Cardiac fibroblast (primary cell): Measurements from ENCODE around the gene ORC1.
"Not testable (repeated sequence)": the region's sequence is repeated elsewhere in the genome, so short reads cannot be mapped to it uniquely, and the experiment has no call there.

Source experiments
- DNase-seq, 2 donors: peaks; one replicate each; pipeline versions ENCODE4 v3.0.0 to v3.0.0-alpha.2; 2010; ENCODE audit warnings: low read depth in 2 of 2
- H3K4me3 ChIP-seq, 2 donors: replicated peaks in 1 of 2; 1 replicate in 1 of 2; 2 replicates in 1 of 2; pipeline ENCODE4 v1.5.1; 2011; ENCODE audit warnings: low read depth in 2 of 2, low read length in 2 of 2, mild to moderate bottlenecking in 2 of 2, moderate library complexity in 1 of 2
- TF ChIP-seq, protein P1 (sequence below): IDR thresholded peaks from one replicate; pipeline ENCODE4 v1.5.1; 2011; ENCODE audit warnings: low read depth, mild to moderate bottlenecking, low read length, inconsistent platforms

The ORC1 gene

DNA sequence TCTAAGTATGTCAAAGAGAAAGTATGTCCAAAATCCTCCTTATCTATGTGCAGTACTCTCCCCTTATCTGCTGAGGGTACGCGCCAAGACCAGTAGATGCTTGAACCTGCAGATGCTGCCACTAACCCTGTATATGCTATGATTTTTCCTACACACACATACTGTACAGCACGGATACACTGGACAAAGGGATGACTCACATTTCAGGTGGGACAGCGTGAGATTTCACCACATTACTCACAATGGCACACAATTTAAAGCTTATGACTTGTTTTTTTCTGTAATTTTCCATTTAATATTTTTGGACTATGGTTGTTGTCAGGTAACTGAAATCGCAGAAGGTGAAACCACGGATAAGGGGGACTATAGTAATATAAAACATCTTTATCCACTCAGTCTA lies 4.1 kb downstream of the ORC1 start:
- TF ChIP-seq, protein P1, sequence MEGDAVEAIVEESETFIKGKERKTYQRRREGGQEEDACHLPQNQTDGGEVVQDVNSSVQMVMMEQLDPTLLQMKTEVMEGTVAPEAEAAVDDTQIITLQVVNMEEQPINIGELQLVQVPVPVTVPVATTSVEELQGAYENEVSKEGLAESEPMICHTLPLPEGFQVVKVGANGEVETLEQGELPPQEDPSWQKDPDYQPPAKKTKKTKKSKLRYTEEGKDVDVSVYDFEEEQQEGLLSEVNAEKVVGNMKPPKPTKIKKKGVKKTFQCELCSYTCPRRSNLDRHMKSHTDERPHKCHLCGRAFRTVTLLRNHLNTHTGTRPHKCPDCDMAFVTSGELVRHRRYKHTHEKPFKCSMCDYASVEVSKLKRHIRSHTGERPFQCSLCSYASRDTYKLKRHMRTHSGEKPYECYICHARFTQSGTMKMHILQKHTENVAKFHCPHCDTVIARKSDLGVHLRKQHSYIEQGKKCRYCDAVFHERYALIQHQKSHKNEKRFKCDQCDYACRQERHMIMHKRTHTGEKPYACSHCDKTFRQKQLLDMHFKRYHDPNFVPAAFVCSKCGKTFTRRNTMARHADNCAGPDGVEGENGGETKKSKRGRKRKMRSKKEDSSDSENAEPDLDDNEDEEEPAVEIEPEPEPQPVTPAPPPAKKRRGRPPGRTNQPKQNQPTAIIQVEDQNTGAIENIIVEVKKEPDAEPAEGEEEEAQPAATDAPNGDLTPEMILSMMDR, result no peak
- peak in 1 of 2 donors; percentile 32 for DNase-seq
- no peak overlapping the region for H3K4me3 ChIP-seq

DNA sequence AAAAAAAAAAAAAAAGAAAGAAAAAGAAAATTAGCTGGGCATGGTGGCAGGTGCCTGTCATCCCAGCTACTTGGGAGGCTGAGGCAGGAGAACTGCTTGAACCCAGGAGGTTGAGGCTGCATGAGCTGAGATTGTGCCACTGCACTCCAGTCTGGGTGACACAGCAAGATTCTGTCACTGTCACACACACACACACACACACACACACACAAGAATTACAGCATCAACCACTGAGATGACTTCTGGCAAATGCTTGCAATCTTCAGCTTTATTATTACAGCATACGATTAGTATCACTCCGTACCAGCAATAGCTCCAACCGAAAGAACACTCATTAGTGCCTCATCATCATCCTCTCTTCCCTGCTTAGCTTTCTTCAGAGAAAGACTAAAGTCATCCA lies 4.6 kb downstream of the ORC1 start:
- TF ChIP-seq, protein P1, result no peak
- DNase-seq, result no peak
- H3K4me3 ChIP-seq, result no peak overlapping the region

DNA sequence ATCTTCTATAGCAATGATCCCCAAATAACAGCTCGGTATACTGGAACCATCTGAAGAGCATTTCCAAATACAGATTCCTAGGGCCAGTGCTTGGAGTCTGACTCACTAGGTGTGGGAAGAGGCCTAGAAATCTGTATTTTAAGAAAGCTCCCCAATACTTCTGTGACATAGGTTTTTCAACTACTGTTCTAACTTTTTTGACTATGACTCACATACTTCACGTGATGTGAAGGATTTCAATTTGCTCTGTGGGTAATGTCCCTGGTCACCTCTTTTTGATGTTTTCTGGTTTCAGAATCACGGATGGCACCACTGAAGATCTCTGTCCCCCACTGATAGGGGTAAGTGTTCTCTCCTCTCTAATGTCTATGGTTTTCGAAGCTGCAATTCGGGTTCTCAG lies 11.0 kb downstream of the ORC1 start:
- TF ChIP-seq, protein P1, result no peak
- no peak for DNase-seq
- no peak overlapping the region for H3K4me3 ChIP-seq

DNA sequence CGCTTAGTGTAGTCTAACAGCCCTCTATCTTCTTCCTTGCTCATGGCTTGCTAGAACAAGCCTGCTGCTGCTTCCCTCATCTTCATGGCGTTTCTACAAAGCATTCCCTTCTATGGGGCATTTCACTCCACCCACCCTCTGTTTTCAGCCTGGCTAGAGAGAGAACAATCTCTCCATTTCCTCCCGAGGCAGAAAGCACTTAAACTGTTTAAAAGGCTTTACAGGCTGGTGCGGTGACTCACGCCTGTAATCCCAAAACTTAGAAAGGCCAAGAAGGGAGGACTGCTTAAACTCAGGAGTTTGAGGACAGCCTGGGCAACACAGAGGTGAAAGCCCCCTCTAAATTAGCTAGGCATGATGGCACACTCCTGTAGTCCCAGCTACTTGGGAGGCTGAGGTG lies 17.8 kb downstream of the ORC1 start:
- TF ChIP-seq, protein P1, result no peak
- DNase-seq, result no peak

DNA sequence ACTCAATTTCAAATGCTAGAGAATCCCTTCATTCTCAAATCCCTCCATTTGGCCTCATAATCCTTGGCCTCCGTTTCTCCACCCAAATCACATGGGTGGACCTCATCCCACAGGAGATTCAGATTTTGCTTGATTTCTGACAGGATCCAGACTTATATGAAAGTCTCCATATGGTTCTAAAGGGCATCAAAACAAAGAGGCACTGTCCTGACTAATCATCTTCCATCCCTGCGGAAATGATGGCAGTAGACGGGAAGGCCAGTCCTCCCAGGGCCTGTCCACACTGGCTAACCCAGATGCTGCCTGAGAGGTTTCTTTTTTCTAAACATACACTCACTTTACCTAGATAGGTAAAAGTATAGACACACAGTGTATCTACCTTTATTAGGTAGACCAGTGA lies 18.8 kb downstream of the ORC1 start:
- TF ChIP-seq, protein P1, result no peak
- no peak for DNase-seq
- H3K4me3 ChIP-seq, result no peak overlapping the region

More for the DNA sequence above, 17.8 kb downstream of the ORC1 start:
- H3K4me3 ChIP-seq, result no peak overlapping the region

DNA sequence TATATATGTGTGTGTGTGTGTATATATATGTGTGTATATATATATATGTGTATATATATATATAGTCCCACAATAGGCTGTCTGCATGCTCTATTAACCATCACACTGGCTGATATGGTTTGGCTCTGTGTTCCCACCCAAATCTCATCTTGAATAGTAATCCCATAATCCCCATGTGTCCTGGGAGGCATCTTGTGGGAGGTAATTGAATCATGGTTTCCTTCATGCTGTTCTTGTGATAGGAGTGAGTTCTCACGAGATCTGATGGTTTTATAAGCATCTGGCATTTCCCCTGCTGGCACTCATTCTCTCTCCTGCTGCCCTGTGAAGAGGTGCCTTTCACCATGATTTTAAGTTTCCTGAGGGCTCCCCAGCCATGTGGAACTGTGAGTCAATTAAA lies 34.4 kb downstream of the ORC1 start:
- not testable (repeated sequence) for H3K4me3 ChIP-seq, DNase-seq

DNA sequence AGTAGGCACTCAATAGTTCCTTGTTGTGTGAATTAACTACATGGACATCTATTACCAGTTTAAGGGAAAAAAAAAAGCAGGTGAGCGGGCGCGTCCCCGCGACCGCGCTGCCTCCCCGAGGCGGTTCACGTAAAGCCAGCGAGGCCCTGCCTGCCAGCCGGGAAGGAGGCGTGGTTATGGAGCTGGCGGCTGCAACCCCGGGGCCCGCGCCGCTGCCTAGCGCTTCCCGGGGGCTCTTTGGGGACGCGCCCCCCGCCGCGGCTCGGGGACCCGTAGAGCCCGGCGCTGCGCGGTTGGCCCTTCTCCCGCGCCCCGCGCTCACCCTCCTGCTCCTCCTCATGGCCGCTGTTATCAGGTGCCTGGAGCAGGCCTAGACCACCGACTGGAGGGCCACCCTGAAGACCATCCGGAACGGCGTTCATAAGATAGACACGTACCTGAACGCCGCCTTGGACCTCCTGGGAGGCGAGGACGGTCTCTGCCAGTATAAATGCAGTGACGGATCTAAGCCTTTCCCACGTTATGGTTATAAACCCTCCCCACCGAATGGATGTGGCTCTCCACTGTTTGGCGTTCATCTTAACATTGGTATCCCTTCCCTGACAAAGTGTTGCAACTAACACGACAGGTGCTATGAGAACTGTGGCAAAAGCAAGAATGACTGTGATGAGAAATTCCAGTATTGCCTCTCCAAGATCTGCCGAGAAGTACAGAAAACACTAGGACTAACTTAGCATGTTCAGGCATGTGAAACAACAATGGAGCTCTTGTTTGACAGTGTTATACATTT lies 35.6 kb downstream of the ORC1 start:
- peak; percentile 38 to 48 for DNase-seq
- peak overlapping the region; percentile 27 to 44 for H3K4me3 ChIP-seq
- TF ChIP-seq, protein P1, result peak; percentile 22
